ENCODE measurements around the gene AARS1. TPM values are rescaled to one million over a fixed set of nuclear protein-coding genes. Genes with fewer than 3 reads are reported as not detected.
"Not testable (repeated sequence)": the region's sequence is repeated elsewhere in the genome, so short reads cannot be mapped to it uniquely, and the experiment has no call there.

The AARS1 gene
- 100 to 1,000 TPM in 1 of 2 experiments, 10 to 100 TPM in 1; 98.5 to 103 TPM for total RNA-seq

- ATAC-seq (peak; percentile 97), DNase-seq (peak; percentile 97)
- CTCF ChIA-PET = interaction anchor here (1.1 to 7.2 kb wide), 6 partner anchors 8 to 36 kb away, joined by 3 to 50 read pairs (median 5); partner anchors contain the start of genes DDX19B and EXOSC6
- peak within 1 kb of the TSS; percentile 100 for H3K4me3 Mint-ChIP-seq
- H3K36me3 Mint-ChIP-seq (ENCODE audit: low read depth) = peaks cover 19% of the 10 kb centered on the region
- POLR2A ChIA-PET = interaction anchor here (0.8 to 2.4 kb wide), 13 partner anchors 10 to 234 kb away, joined by 3 to 38 read pairs (median 4); partner anchors contain the start of genes COG4, DDX19A, DDX19B and EXOSC6
- H3K27me3 Mint-ChIP-seq (ENCODE audit: low read depth) = no peaks in the 10 kb centered on the region
- H3K4me1 Mint-ChIP-seq (ENCODE audit: low read depth) = peaks cover 36% of the 10 kb centered on the region
- H3K27ac Mint-ChIP-seq = peak within 1 kb of the TSS; percentile 100
- no peaks in the 10 kb centered on the region for H3K9me3 Mint-ChIP-seq (ENCODE audit: insufficient read depth)
Observed at GRCh38 chr16:70289229-70290094, at the start of gene AARS1. Gene AARS1, minus strand, starts transcription at chr16:70289506. Its CDS starts 6,743 bp downstream, at chr16:70282763.

- Mint-ChIP-seq H3K4me1 (ENCODE audit: low read depth) (no peaks in the 10 kb centered on the region), H3K27me3 (ENCODE audit: low read depth) (no peaks in the 10 kb centered on the region), H3K9me3 (ENCODE audit: insufficient read depth) (no peaks in the 10 kb centered on the region), H3K36me3 (ENCODE audit: low read depth) (peaks cover 17% of the 10 kb centered on the region), H3K4me3 (no peak overlapping the region), H3K27ac (no peak overlapping the region)
- no peak for ATAC-seq
- POLR2A ChIA-PET = interaction anchor here (2.5 kb wide), 1 partner anchor 9 kb away, joined by 14 read pairs; the partner anchor contains the start of gene DDX19A
- CTCF ChIA-PET = interaction anchor here (1.1 to 2.0 kb wide), 2 partner anchors 9 to 10 kb away, joined by 3 to 8 read pairs; partner anchors contain the start of gene DDX19A
- DNase-seq = no peak
Observed at GRCh38 chr16:70337814-70338213, 48.5 kb upstream of the AARS1 start.

- H3K4me3 Mint-ChIP-seq; H3K9me3 Mint-ChIP-seq (ENCODE audit: insufficient read depth); H3K4me1 Mint-ChIP-seq (ENCODE audit: low read depth); DNase-seq; POLR2A ChIA-PET; H3K27me3 Mint-ChIP-seq (ENCODE audit: low read depth); ATAC-seq; H3K27ac Mint-ChIP-seq: not testable (repeated sequence)
- CTCF ChIA-PET = interaction anchor here (1.8 kb wide), 1 partner anchor 321 kb away, joined by 7 read pairs; no protein-coding TSS in a partner anchor
- peaks cover 27% of the 10 kb centered on the region for H3K36me3 Mint-ChIP-seq (ENCODE audit: low read depth)
Observed at GRCh38 chr16:70332728-70333127, 43.4 kb upstream of the AARS1 start.

GRCh38 chr16:70331588-70332358, 42.5 kb upstream of the AARS1 start:
- Mint-ChIP-seq H3K27ac (peak overlapping the region; percentile 20), H3K4me3 (no peak overlapping the region), H3K4me1 (ENCODE audit: low read depth) (no peaks in the 10 kb centered on the region), H3K36me3 (ENCODE audit: low read depth) (peaks cover 27% of the 10 kb centered on the region), H3K27me3 (ENCODE audit: low read depth) (no peaks in the 10 kb centered on the region), H3K9me3 (ENCODE audit: insufficient read depth) (no peaks in the 10 kb centered on the region)
- ChIA-PET POLR2A (interaction anchor here (0.6 to 1.2 kb wide), 2 partner anchors 22 to 50 kb away, joined by 3 read pairs; no protein-coding TSS in a partner anchor), CTCF (interaction anchor here (0.7 to 1.8 kb wide), 5 partner anchors 8 to 322 kb away, joined by 3 to 7 read pairs (median 4); no protein-coding TSS in a partner anchor)
- ATAC-seq (peak; percentile 55), DNase-seq (no peak)

GRCh38 chr16:70331091-70331490, 41.8 kb upstream of the AARS1 start:
- H3K4me1 Mint-ChIP-seq (ENCODE audit: low read depth) = no peaks in the 10 kb centered on the region
- no peaks in the 10 kb centered on the region for H3K9me3 Mint-ChIP-seq (ENCODE audit: insufficient read depth)
- H3K27me3 Mint-ChIP-seq (ENCODE audit: low read depth) = no peaks in the 10 kb centered on the region
- H3K27ac Mint-ChIP-seq = no peak overlapping the region
- CTCF ChIA-PET = interaction anchor here (0.8 to 1.8 kb wide), 5 partner anchors 9 to 323 kb away, joined by 3 to 5 read pairs (median 4); no protein-coding TSS in a partner anchor
- H3K4me3 Mint-ChIP-seq = no peak overlapping the region
- POLR2A ChIA-PET = interaction anchor here (0.6 to 1.2 kb wide), 4 partner anchors 15 to 80 kb away, joined by 3 to 4 read pairs (median 3); no protein-coding TSS in a partner anchor
- DNase-seq = no peak
- ATAC-seq = no peak
- peaks cover 27% of the 10 kb centered on the region for H3K36me3 Mint-ChIP-seq (ENCODE audit: low read depth)

GRCh38 chr16:70324998-70325747, 35.9 kb upstream of the AARS1 start:
- ChIA-PET CTCF (interaction anchor here (0.6 to 1.1 kb wide), 5 partner anchors 20 to 268 kb away, joined by 3 read pairs; partner anchors contain the start of gene EXOSC6), POLR2A (interaction anchor here (0.7 to 1.9 kb wide), 2 partner anchors 21 to 26 kb away, joined by 3 to 10 read pairs; partner anchors contain the start of genes DDX19A and DDX19B)
- DNase-seq (no peak), ATAC-seq (no peak)
- H3K36me3 Mint-ChIP-seq (ENCODE audit: low read depth) = peaks cover 15% of the 10 kb centered on the region
- H3K4me1 Mint-ChIP-seq (ENCODE audit: low read depth) = no peaks in the 10 kb centered on the region
- no peaks in the 10 kb centered on the region for H3K27me3 Mint-ChIP-seq (ENCODE audit: low read depth)
- no peak overlapping the region for H3K4me3 Mint-ChIP-seq
- H3K27ac Mint-ChIP-seq = no peak overlapping the region
- H3K9me3 Mint-ChIP-seq (ENCODE audit: insufficient read depth) = no peaks in the 10 kb centered on the region

- Mint-ChIP-seq H3K27me3 (ENCODE audit: low read depth) (no peaks in the 10 kb centered on the region), H3K27ac (no peak overlapping the region), H3K36me3 (ENCODE audit: low read depth) (peaks cover 20% of the 10 kb centered on the region), H3K9me3 (ENCODE audit: insufficient read depth) (no peaks in the 10 kb centered on the region), H3K4me1 (ENCODE audit: low read depth) (no peaks in the 10 kb centered on the region), H3K4me3 (no peak overlapping the region)
- ChIA-PET POLR2A (interaction anchor here (0.7 to 1.4 kb wide), 2 partner anchors 27 to 35 kb away, joined by 3 to 8 read pairs; partner anchors contain the start of gene DDX19A), CTCF (no interaction called here)
- no peak for ATAC-seq
- DNase-seq = no peak
Observed at GRCh38 chr16:70320121-70320520, 30.8 kb upstream of the AARS1 start.

GRCh38 chr16:70307726-70308125, 18.4 kb upstream of the AARS1 start:
- Mint-ChIP-seq H3K4me1 (ENCODE audit: low read depth) (peaks cover 11% of the 10 kb centered on the region), H3K36me3 (ENCODE audit: low read depth) (peaks cover 12% of the 10 kb centered on the region)
- POLR2A ChIA-PET; H3K27me3 Mint-ChIP-seq (ENCODE audit: low read depth); DNase-seq; ATAC-seq; H3K4me3 Mint-ChIP-seq; H3K9me3 Mint-ChIP-seq (ENCODE audit: insufficient read depth); CTCF ChIA-PET; H3K27ac Mint-ChIP-seq: not testable (repeated sequence)

- ATAC-seq = no peak
- Mint-ChIP-seq H3K9me3 (ENCODE audit: insufficient read depth) (no peaks in the 10 kb centered on the region), H3K4me1 (ENCODE audit: low read depth) (peaks cover 17% of the 10 kb centered on the region), H3K4me3 (no peak overlapping the region), H3K36me3 (ENCODE audit: low read depth) (peaks cover 20% of the 10 kb centered on the region), H3K27ac (no peak overlapping the region), H3K27me3 (ENCODE audit: low read depth) (no peaks in the 10 kb centered on the region)
- CTCF ChIA-PET = interaction anchor here (1.2 kb wide), 1 partner anchor 39 kb away, joined by 3 read pairs; no protein-coding TSS in a partner anchor
- DNase-seq = no peak
- POLR2A ChIA-PET = no interaction called here
Observed at GRCh38 chr16:70306880-70307279, 17.6 kb upstream of the AARS1 start.

- H3K9me3 Mint-ChIP-seq (ENCODE audit: insufficient read depth) = peaks cover 14% of the 10 kb centered on the region
- no peak for DNase-seq
- no peak overlapping the region for H3K27ac Mint-ChIP-seq
- H3K27me3 Mint-ChIP-seq (ENCODE audit: low read depth) = no peaks in the 10 kb centered on the region
- ChIA-PET CTCF (interaction anchor here (1.4 kb wide), 1 partner anchor 27 kb away, joined by 3 read pairs; no protein-coding TSS in a partner anchor), POLR2A (no interaction called here)
- peaks cover 30% of the 10 kb centered on the region for H3K4me1 Mint-ChIP-seq (ENCODE audit: low read depth)
- ATAC-seq = no peak
- H3K4me3 Mint-ChIP-seq = no peak overlapping the region
- peaks cover 35% of the 10 kb centered on the region for H3K36me3 Mint-ChIP-seq (ENCODE audit: low read depth)
Observed at GRCh38 chr16:70304892-70305448, 15.7 kb upstream of the AARS1 start.

All from activated CD8-positive, alpha-beta T cell treated with anti-CD3 and anti-CD28 coated beads, Interleukin-2, amount 10 ng/mL, durations not matched to agents 7 days and 5 days (primary cell).